Peyer's patch (tissue), 4 donors: ENCODE results near the gene ACYP1.

Experiments used
- CTCF ChIP-seq, 6 experiments: fragments of 450-650 bp in 4 of 6; fragments of 200-600 bp in 2 of 6; sonication (generic) in 1 of 6; IDR thresholded peaks; one replicate each; pipeline ENCODE4 v1.5.1; 2017 to 2019; ENCODE audit warnings: antibody characterized with exemption in 6 of 6, mild to moderate bottlenecking in 3 of 6, moderate library complexity in 1 of 6
- POLR2A ChIP-seq, 2 donors: fragments of 450-650 bp; IDR thresholded peaks; one replicate each; pipeline ENCODE4 v1.5.1; 2017; ENCODE audit warnings: antibody characterized with exemption in 2 of 2, mild to moderate bottlenecking in 2 of 2, moderate library complexity in 2 of 2

DNA sequence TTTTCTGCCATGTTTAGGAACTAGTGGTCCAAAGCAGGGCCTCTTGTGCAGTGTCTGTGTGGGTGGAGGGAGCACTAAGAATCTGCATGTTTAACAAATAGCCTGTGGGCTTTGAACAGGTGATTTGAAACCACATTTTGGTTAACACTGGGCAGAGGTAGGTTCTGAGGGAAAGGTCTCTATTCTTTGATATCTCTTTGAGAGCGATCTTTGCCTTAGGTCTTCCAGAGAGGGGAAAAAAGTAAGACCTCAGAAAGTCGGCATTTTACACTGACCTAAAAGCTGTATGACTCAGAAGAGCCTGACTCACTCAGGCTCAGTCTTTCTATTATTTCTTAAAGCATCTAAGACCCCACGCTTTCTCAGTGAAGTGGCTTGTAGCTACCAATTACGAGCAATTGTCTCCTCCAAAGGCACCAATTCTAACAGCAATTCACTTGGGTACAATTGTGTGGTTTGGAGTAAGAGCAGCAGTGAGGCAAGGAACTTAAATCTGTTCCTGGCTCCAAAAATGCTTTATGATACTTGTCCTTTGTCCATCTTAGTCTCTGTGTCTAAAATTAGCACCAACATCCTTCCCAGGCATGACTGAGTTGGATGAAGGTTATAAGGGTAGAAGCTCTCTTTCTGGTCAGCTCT is 52.3 kb downstream of the ACYP1 start:
- no peak for TF ChIP-seq CTCF (IDR thresholded peaks at IDR 0.05)
- no peak for TF ChIP-seq POLR2A (IDR thresholded peaks at IDR 0.05)
